NCI-H345 treated with DMSO at 0.1 percent for 48 hours (cell line): ENCODE measurements around the gene LARGE1.
"Not testable (repeated sequence)": the region's sequence is repeated elsewhere in the genome, so short reads cannot be mapped to it uniquely, and the experiment has no call there.

ENCODE experiments used
- DNase-seq: peaks from one replicate; lab custom pipeline; 2025; ENCODE audit not compliant: unreplicated experiment; lab: John Stamatoyannopoulos, UW

Gene LARGE1

GRCh38 chr22:33393432-33393831 is 526.8 kb downstream of the LARGE1 start:
- DNase-seq = no peak

- no peak for DNase-seq
Measured at GRCh38 chr22:33391298-33391697, 529.0 kb downstream of the LARGE1 start.

GRCh38 chr22:33389936-33390335 is 530.3 kb downstream of the LARGE1 start:
- DNase-seq = no peak

GRCh38 chr22:33386270-33386669 is 534.0 kb downstream of the LARGE1 start:
- no peak for DNase-seq

- DNase-seq = no peak
Measured at GRCh38 chr22:33385611-33386010, 534.7 kb downstream of the LARGE1 start.

- DNase-seq = no peak
Measured at GRCh38 chr22:33382436-33382835, 537.8 kb downstream of the LARGE1 start.

GRCh38 chr22:33381531-33382406 is 538.5 kb downstream of the LARGE1 start:
- no peak for DNase-seq

GRCh38 chr22:33380789-33381530 is 539.3 kb downstream of the LARGE1 start:
- no peak for DNase-seq

GRCh38 chr22:33379836-33380235 is 540.4 kb downstream of the LARGE1 start:
- DNase-seq = no peak

GRCh38 chr22:33372875-33373274 is 547.4 kb downstream of the LARGE1 start:
- no peak for DNase-seq

- DNase-seq = not testable (repeated sequence)
Measured at GRCh38 chr22:33363256-33363655, 557.0 kb downstream of the LARGE1 start.

GRCh38 chr22:33362702-33363101 is 557.6 kb downstream of the LARGE1 start:
- no peak for DNase-seq

GRCh38 chr22:33361581-33361980 is 558.7 kb downstream of the LARGE1 start:
- no peak for DNase-seq

- DNase-seq = no peak
Measured at GRCh38 chr22:33357981-33358399, 562.3 kb downstream of the LARGE1 start.

GRCh38 chr22:33354928-33355327 is 565.3 kb downstream of the LARGE1 start:
- no peak for DNase-seq

GRCh38 chr22:33353502-33353901 is 566.8 kb downstream of the LARGE1 start:
- no peak for DNase-seq

GRCh38 chr22:33352768-33353167 is 567.5 kb downstream of the LARGE1 start:
- DNase-seq = no peak

- DNase-seq = no peak
Measured at GRCh38 chr22:33350961-33351360, 569.3 kb downstream of the LARGE1 start.

- DNase-seq = no peak
Measured at GRCh38 chr22:33350491-33350890, 569.8 kb downstream of the LARGE1 start.

GRCh38 chr22:33347002-33347401 is 573.3 kb downstream of the LARGE1 start:
- no peak for DNase-seq

GRCh38 chr22:33341611-33342010 is 578.7 kb downstream of the LARGE1 start:
- DNase-seq = no peak

- no peak for DNase-seq
Measured at GRCh38 chr22:33337524-33337923, 582.8 kb downstream of the LARGE1 start.
